HG03039 (cell line): Measurements from ENCODE around the gene SMIM38.

ENCODE experiments used
- ATAC-seq: cut with Tn5 transposase; IDR thresholded peaks from one replicate; pipeline ENCODE4 v1.9.1; 2021; ENCODE audit warnings: mild to moderate bottlenecking, moderate library complexity; ENCODE audit not compliant: unreplicated experiment

SMIM38 gene

DNA sequence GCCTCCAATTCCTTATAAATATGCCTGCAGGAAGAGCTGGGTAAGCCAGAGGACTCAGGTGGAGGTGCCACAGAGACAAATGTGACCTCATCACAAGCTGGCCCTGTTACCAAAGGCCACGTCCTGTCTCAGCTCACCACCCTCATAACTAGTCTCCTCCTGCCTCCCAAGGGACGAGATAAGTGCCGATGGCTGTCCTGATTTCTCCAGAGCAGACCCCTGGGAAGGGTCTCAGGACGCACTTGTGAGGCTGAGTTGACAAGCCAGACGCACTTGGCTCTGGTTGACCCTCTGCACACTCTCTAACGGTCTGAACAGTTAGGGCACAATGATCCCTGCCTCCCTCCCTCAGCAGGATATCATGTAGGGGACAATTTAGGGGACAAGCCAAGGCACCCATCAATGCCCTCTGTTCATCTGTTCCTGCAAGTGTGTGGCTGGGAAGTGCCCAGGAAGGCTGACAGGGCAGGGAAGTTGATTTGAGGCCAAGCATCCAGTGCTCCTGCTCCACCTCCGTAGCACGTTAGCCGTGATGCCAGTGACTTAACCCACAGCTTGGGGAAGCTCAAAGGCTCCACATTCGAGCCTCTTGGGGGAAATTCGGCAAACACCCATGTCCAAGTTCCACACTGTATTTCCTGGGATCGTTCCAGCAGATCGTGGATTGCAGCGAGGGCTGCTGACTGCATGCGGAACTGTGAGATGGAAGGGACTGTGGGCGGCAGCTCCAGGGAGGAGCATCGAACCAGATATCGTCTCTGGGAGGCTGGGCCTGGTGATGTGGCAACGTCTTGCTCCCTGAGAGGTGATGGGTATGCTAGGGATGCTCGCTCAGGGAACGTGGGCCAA is 2.8 kb downstream of the SMIM38 start:
- ATAC-seq: no peak

- no peak for ATAC-seq
Observed at GRCh38 chr11:69159150-69159852, 3.6 kb downstream of the SMIM38 start.

DNA sequence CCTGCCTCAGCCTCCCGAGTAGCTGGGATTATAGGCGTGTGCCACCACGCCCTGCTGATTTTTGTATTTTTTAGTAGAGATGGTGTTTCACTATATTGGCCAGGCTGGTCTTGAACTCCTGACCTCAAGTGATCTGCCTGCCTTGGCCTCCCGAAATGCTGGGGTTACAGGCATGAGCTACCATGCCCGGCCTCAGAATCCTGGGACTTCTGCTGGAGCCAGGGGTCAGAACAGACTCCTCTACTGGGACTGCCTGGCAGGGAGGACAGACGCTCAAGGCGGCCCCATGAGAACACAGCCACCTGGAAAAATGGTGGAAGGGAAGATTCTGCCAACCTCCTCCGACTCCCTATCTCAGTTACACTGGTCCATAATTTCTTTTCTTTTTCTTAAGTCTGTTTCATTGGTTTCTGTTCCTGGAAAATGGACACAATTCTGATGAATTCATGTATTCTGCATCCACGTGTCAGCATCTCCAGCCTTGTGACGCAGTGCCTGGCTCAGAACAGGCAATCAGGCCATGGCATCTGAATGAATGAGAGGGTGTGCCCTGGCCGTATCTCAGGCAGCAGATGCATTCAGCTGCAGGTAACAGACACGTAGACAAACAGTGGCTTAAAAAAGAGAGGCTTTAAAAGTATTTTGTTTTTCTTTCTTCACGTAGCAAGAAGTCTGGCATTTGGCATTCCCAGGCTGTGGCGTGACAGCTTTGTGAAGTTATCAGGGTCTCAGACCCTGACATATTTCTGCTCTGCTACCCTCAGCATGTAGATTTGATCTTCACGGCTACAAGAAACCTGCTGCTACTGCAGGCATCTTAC is 4.8 kb downstream of the SMIM38 start:
- ATAC-seq: no peak

GRCh38 chr11:69161117-69161407 is 5.3 kb downstream of the SMIM38 start:
- ATAC-seq: no peak

DNA sequence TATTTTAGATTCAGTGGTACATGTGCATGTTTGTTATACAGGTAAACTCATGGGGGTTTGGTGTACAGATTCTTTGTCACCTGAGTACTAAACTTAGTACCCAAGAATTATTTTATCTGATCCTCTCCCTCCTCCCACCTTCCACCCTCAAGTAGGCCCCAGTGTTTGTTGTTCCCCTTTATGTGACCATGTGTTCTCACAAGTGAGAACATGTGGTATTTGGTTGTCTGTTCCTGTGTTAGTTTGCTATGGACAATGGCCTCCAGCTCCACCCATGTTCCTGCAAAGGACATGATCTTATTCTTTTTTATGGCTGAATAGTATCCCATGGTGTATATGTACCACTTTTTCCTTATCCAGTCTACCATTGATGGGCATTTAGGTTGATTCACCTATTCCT is 6.8 kb downstream of the SMIM38 start:
- ATAC-seq: no peak

DNA sequence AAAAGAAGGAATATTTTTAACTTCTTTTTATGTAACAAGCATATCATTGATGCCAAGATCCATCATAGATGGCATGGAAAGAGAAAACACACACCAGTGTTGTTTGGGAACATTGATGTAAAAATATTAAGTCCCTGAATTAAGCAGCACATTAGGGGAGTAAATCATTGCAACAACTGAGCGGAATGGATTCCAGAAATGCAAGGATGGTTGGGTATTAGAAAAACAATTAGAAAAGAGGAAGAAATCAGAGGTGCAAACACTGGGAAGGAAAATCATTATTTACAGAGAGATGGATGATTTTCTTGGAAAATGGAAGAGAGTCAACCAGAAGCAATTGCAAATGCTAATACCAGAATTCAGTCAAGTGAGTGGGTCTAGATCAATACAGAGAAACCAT is 8.1 kb downstream of the SMIM38 start:
- no peak for ATAC-seq

GRCh38 chr11:69164824-69165223 is 9.1 kb downstream of the SMIM38 start:
- ATAC-seq: no peak

DNA sequence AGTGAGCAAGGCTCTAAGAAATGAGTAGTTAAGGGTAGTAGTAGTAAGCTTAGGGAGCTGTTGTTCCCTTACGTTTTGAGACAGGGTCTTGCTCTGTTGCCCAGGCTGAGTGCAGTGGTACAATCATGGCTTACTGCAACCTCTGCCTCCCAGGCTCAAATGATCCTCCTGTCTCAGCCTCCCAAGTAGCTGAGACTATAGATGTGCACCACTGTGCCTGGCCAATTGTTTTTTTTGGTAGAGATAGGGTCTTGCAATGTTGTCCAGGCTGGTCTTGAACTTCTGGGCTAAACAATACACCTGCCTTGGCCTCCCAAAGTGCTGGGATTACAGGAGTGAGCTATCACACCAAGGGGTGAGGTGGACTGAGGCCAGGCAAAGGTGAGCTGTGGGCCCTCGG is 10.0 kb downstream of the SMIM38 start:
- ATAC-seq: no peak

GRCh38 chr11:69166218-69167115 is 10.7 kb downstream of the SMIM38 start:
- ATAC-seq: peak; percentile 75

DNA sequence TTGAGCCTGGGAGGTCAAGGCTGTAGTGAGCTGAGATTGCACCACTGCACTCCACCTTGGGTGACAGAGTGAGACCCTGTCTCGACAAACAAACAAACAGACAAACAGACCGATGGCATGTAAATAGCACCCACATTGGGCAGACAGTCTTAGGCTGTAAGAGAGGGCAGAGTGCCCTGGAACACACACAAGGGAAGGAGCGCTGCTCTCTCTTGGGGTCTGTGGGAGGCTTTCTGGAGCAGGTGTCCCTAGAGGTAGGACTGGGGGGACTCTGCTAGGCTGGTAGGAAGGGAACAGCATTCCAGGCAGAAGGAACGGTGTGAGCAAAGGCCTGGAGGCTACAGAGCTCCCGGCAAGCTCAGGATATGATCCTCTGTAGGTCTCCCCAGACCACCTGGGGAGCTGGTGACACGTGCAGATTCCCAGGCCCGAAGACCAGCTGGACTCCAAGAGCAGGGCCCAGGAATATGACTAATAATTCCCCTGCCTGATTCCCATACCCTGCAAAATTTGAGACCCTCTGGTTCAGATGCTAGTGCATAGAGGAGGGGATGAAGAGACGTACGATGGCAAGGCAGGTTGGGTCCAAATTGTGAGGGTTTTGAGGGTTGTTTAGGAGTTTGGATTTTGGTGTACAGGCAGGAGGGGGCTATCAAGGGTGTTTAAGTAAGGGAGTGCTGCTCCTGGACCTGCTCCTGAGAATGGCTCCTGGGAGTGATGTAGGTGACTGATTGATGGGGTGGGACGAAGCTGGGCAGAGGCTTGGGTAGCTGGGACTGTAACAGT is 11.6 kb downstream of the SMIM38 start:
- ATAC-seq: no peak

DNA sequence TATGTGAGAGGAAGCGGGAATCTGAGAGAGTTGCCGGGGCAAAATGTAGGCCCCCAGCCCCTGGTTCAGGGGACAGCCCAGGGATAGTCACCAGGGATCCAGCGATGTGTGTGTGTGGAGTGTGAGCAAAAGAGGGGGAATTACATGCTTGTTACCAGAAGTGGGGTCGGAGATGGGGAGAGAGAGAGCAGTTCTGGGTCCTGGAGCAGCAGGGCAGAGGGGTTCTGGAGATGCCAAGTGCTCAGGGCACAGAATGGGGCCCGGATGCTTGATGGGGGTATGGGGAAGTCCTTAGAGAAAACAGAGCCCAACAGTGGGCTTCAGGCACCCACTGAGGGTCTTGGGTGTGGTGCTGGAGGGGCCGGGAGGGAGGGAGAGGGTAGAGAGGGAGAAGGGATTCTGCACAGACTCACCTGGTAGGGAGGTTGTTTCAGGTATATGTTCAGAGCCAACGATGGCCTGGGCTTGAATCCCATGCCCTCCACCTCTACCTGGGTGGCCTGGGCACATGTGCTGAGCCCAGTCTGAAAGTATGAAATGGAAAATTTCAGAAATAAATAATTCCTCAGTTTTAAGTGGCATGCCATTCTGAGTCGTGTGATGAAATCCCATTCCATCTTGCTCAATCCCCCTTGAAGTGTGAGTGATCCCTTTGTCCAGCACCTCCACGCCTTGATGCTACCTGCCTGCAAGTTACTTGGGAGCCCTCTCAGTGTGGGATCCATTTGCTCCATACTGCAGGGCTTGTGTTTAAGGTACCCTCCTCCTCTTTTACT is 12.4 kb downstream of the SMIM38 start:
- ATAC-seq: no peak

DNA sequence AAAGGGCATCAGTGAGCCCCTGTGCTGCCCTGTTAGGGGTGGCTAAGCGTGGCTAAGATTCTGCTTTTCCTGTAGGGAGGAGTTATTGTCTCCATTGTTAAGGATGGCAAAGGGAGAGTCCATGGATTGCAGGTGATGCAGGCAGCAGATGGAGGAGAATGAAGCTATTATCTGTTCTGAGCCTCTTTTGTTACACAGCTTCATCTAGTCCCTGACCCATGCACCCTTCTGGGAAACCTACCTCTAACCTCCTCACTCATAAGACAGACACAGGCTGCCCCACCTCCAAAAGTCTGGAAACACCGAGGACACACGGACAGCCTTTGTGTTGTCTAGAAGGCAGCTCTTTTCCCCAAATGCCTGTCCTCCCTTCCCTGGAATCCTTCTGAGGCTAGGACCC is 13.7 kb downstream of the SMIM38 start:
- ATAC-seq: no peak

DNA sequence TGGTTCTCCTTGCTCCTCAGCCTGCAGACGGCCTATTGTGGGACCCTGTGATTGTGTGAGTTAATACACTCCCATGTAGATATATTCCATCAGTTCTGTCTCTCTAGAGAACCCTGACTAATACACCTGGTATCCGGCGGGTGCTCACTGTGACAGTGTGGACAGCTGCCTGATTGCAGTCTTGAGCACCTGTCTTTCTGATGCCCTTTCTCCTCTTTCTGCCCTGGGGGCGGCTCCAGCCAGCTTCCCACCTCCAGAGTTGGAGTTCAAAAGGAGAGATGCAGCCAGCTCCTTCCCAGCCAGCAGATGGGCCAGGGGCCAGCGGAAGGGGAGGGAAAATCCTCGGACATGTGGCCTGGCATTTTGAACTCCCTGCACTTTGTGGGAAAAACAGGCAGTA is 15.0 kb downstream of the SMIM38 start:
- no peak for ATAC-seq

DNA sequence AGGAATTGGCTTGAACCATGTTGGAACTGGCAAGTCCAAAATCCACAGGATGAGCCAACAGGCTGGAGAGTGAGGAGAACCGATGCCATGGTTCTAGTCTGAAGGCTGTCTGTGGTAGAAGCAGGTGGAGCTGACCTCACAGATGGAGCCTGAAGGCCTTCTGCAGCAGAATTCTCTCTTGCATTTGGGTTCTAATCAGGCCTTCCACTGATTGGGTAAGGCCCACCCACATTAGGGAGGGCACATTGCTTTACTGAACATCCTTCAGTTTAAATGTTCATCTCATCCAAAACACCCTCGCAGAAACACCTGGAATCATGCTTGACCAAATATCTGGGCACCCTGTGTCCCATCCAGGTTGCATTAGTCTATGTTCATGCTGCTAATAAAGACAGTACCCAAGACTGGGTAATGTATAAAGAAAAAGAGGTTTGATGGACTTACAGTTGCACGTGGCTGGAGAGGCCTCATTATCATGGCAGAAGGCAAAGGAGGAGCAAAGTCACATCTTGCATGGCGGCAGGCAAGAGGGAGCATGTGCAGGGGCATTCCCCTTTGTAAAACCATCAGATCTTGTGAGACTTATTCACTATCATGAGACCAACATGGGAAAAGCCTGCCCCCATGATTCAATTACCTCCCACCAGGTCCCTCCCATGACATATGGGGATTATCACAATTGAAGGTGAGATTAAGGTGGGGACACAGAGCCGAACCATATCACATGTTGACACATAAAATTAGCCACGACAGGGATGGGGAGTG is 15.9 kb downstream of the SMIM38 start:
- ATAC-seq: no peak

DNA sequence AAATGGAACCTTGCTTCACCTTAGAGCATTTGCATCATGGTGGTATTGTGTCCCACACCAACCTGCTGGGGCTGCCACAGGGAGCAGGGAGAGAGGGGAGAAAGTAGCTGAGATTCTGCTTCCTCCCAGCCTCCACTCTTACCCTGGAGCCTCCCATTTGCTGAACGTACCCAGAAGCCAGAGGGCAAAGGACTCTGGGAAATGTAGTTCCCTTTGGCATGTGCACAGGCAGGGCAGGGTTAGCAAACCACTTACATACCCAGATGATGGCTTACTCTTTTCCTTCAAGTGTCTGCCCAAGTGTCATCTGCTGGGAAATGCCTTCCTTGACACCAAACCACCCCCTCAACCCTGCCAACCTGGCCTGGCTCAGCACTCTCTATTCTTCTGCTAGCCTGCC is 16.9 kb downstream of the SMIM38 start:
- no peak for ATAC-seq

- no peak for ATAC-seq
Observed at GRCh38 chr11:69173331-69173730, 17.6 kb downstream of the SMIM38 start.

- ATAC-seq: no peak
Observed at GRCh38 chr11:69173925-69174581, 18.3 kb downstream of the SMIM38 start.

- ATAC-seq: no peak
Observed at GRCh38 chr11:69174841-69175240, 19.1 kb downstream of the SMIM38 start.
